Thyroid gland (tissue), 4 donors: ENCODE results near the gene ATP6AP1.

Experiments
- POLR2A ChIP-seq, 2 donors: fragments of 450-650 bp; IDR thresholded peaks; one replicate each; pipeline ENCODE4 v1.6.1; 2017; ENCODE audit warnings: antibody characterized with exemption in 2 of 2, mild to moderate bottlenecking in 2 of 2, moderate library complexity in 1 of 2
- TF ChIP-seq, protein P1 (sequence below), 6 experiments: fragments of 200-600 bp in 3 of 6; fragments of 450-650 bp in 3 of 6; sonication (generic) in 3 of 6; IDR thresholded peaks; one replicate each; pipeline ENCODE4 v1.5.1; 2016 to 2019; ENCODE audit warnings: antibody characterized with exemption in 6 of 6, mild to moderate bottlenecking in 2 of 6, inconsistent platforms in 1 of 6, moderate library complexity in 1 of 6

DNA sequence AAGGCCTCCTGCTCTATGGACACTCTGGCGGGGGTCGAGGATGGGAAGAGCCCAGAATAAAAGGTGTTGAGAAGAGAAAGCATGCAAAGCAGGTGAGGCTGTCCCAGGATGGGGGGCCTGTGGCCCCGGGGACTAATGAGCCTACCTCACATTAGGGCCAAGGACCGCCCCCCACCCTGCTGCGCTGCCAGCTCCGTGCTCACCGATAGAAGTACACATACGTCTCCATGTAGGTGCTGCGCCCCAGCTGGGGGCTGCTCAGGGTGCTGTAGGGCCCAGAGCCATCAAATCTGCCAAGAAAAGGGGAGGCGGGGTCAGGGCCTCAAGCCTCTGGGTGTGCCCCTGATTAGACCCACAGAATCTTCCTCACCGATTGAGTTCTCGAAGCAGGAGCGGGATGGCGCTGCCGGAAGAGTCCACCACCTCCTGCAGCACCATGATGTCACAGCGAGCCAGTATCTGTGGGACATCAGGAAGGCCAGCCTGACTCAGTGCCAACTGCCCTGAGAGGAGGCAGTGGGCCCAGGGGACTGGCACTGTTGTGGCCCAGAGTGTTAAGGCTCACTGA lies 23.8 kb upstream of the ATP6AP1 start:
- TF ChIP-seq, protein P1, sequence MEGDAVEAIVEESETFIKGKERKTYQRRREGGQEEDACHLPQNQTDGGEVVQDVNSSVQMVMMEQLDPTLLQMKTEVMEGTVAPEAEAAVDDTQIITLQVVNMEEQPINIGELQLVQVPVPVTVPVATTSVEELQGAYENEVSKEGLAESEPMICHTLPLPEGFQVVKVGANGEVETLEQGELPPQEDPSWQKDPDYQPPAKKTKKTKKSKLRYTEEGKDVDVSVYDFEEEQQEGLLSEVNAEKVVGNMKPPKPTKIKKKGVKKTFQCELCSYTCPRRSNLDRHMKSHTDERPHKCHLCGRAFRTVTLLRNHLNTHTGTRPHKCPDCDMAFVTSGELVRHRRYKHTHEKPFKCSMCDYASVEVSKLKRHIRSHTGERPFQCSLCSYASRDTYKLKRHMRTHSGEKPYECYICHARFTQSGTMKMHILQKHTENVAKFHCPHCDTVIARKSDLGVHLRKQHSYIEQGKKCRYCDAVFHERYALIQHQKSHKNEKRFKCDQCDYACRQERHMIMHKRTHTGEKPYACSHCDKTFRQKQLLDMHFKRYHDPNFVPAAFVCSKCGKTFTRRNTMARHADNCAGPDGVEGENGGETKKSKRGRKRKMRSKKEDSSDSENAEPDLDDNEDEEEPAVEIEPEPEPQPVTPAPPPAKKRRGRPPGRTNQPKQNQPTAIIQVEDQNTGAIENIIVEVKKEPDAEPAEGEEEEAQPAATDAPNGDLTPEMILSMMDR (IDR thresholded peaks at IDR 0.05): no peak
- no peak for TF ChIP-seq POLR2A (IDR thresholded peaks at IDR 0.05)
